Vagina (tissue), 2 donors: ENCODE results near the gene AOC3. TPM values are rescaled to one million over a fixed set of nuclear protein-coding genes. Genes with fewer than 3 reads are reported as not detected.
"Not testable (repeated sequence)": the region's sequence is repeated elsewhere in the genome, so short reads cannot be mapped to it uniquely, and the experiment has no call there.

Experiments used
- DNase-seq, 2 donors: peaks; one replicate each; pipeline ENCODE4 v3.0.0-alpha.2; 2017; ENCODE audit errors: extremely low spot score in 2 of 2
- H3K27ac ChIP-seq: fragments of 200-600 bp; sonication (generic); one replicate; pipeline ENCODE4 v1.5.1; 2019
- H3K27me3 ChIP-seq: fragments of 200-600 bp; sonication (generic); one replicate; pipeline ENCODE4 v1.5.1; 2019
- H3K36me3 ChIP-seq, 2 donors: fragments of 200-600 bp; sonication (generic); one replicate each; pipeline ENCODE4 v1.5.1; 2017 to 2019
- H3K4me1 ChIP-seq: fragments of 200-600 bp; sonication (generic); one replicate; pipeline ENCODE4 v1.5.1; 2019
- H3K4me3 ChIP-seq, 2 donors: fragments of 200-600 bp; sonication (generic); 1 replicate in 1 of 2; 2 replicates in 1 of 2; pipeline ENCODE4 v1.5.1; 2016 to 2019
- H3K9me3 ChIP-seq: fragments of 200-600 bp; sonication (generic); one replicate; pipeline ENCODE4 v1.5.1; 2019
- CTCF ChIP-seq, 3 experiments: fragments of 450-650 bp in 2 of 3; fragments of 200-600 bp in 1 of 3; sonication (generic) in 1 of 3; IDR thresholded peaks; one replicate each; pipeline ENCODE4 v1.5.1; 2017 to 2019; ENCODE audit warnings: antibody characterized with exemption in 3 of 3, mild to moderate bottlenecking in 2 of 3, moderate library complexity in 2 of 3
- POLR2A ChIP-seq, 2 donors: fragments of 450-650 bp; IDR thresholded peaks; one replicate each; pipeline ENCODE4 v1.6.1; 2017; ENCODE audit warnings: antibody characterized with exemption in 2 of 2, mild to moderate bottlenecking in 2 of 2, moderate library complexity in 2 of 2
- POLR2AphosphoS5 ChIP-seq, 2 donors: sonication (generic); formaldehyde crosslinking; IDR thresholded peaks; one replicate each; pipeline ENCODE4 v1.9.0; 2017; ENCODE audit warnings: antibody characterized with exemption in 2 of 2, mild to moderate bottlenecking in 2 of 2, low read depth in 1 of 2; ENCODE audit not compliant: insufficient read depth in 1 of 2
- intact Hi-C: fragments of 100-400 bp; cut with DNase I; formaldehyde crosslinking; loops from one replicate; pipeline ENCODE4 v1.15.1; 2023
- total RNA-seq: library from RNA; depleted of rRNA; stranded (reverse); fragments of >200 nt; gene quantifications from one replicate; pipeline ENCODE4 v1.2.3, GENCODE V29; 2016

AOC3 gene
- total RNA-seq, 1 donor from 2014 or later: 31.7 TPM

DNA sequence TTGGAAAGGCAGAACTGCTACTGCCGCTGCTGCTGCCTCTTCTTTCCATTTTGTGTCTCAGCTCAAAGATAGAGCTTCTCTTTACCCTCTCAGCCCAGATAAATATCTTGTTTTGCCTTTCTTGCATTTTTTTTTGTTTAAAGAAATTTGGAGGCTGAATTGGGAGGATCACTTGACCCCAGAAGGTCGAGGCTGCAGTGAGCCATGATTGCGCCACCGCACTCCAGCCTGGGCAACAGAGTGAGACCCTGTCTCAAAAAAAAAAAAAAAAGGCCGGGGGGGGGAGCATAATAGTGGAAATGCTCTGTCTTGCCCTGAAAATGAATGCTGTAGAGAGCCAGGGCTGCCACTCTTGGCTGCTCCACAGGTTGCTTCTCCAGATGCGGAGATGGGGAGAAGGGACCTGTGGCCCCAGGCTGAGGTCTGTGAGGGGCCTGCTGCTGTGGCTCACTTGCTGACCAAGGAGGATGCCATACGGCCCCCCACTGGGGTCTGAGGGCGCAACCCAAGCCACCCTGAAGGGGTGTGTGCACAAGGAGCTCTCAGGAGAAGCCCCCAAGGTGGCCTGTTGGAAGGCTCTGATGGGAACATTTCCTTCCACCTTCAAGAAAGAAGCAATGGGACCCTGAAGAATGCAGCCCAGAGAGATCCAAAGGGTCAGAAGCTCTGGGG lies 28.1 kb downstream of the AOC3 start:
- Histone ChIP-seq H3K4me3 (no peak overlapping the region), H3K9me3 (no peaks in the 10 kb centered on the region), H3K27ac (no peak overlapping the region), H3K36me3 (no peaks in the 10 kb centered on the region), H3K27me3 (no peaks in the 10 kb centered on the region), H3K4me1 (no peaks in the 10 kb centered on the region)
- DNase-seq: no peak
- intact Hi-C loops: no loop called here
- no peak for TF ChIP-seq POLR2A (IDR thresholded peaks at IDR 0.05)
- no peak for TF ChIP-seq CTCF (IDR thresholded peaks at IDR 0.05)
- no peak for TF ChIP-seq POLR2AphosphoS5 (IDR thresholded peaks at IDR 0.05; ENCODE audit: insufficient read depth in 1 of 2, low read depth in 1 of 2)

- Histone ChIP-seq H3K4me3 (no peak overlapping the region), H3K4me1 (no peaks in the 10 kb centered on the region), H3K27ac (no peak overlapping the region), H3K27me3 (no peaks in the 10 kb centered on the region), H3K36me3 (no peaks in the 10 kb centered on the region), H3K9me3 (no peaks in the 10 kb centered on the region)
- intact Hi-C loops: no loop called here
- TF ChIP-seq POLR2A (IDR thresholded peaks at IDR 0.05) (no peak), CTCF (IDR thresholded peaks at IDR 0.05) (no peak), POLR2AphosphoS5 (IDR thresholded peaks at IDR 0.05; ENCODE audit: insufficient read depth in 1 of 2, low read depth in 1 of 2) (no peak)
- DNase-seq: no peak
These were observed 28.6 kb downstream of the AOC3 start for GRCh38 chr17:42879596-42879985.

- intact Hi-C loops: no loop called here
These were observed 29.8 kb downstream of the AOC3 start for GRCh38 chr17:42880776-42881310.

DNA sequence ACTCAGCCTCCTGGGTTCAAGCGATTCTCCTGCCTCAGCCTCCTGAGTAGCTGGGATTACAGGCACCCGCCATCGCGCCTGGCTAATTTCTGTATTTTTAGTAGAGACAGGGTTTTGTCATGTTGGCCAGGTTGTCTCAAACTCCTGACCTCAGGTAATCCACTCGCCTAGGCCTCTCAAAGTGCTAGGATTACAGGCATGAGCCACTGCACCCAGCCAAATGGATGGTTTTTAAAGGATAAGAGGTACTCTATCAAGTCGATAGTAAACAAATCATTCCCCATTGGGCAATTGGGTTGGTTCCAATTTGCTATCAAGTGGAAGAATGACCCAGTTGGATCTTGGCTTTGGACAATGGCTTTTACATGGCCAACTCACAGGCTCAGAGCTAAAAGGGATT lies 30.7 kb downstream of the AOC3 start:
- H3K4me1 ChIP-seq, H3K9me3 ChIP-seq, H3K27ac ChIP-seq, H3K36me3 ChIP-seq, intact Hi-C loops, H3K4me3 ChIP-seq, DNase-seq, H3K27me3 ChIP-seq: not testable (repeated sequence)

More at GRCh38 chr17:42880776-42881310, 29.8 kb downstream of the AOC3 start:
- no peak for DNase-seq
- no peaks in the 10 kb centered on the region for H3K36me3 ChIP-seq
- no peaks in the 10 kb centered on the region for H3K4me1 ChIP-seq
- no peak overlapping the region for H3K4me3 ChIP-seq
- no peak for TF ChIP-seq POLR2A (IDR thresholded peaks at IDR 0.05)
- no peak for TF ChIP-seq CTCF (IDR thresholded peaks at IDR 0.05)
- TF ChIP-seq POLR2AphosphoS5 (IDR thresholded peaks at IDR 0.05; ENCODE audit: insufficient read depth in 1 of 2, low read depth in 1 of 2): no peak
- no peaks in the 10 kb centered on the region for H3K9me3 ChIP-seq
- H3K27ac ChIP-seq: no peak overlapping the region
- no peaks in the 10 kb centered on the region for H3K27me3 ChIP-seq

DNA sequence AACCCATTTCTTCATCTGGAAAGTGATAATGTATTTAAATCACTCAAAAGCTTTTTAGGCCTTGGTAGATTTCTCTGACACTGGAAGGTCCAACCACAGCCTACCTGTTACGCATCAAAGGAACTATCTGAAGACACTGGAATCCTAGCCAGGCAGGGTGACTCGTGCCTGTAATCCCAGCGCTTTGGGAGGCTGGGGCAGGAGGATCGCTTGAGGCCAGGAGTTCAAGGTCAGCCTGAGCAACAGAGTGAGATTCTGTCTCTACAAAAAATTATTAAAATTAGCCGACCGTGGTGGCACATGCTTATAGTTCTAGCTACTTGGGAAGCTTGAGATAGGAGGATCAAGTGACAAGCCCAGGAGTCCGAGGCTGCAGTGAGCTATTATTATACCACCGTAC lies 31.2 kb downstream of the AOC3 start:
- intact Hi-C loops: no loop called here
- TF ChIP-seq POLR2A (IDR thresholded peaks at IDR 0.05) (no peak), POLR2AphosphoS5 (IDR thresholded peaks at IDR 0.05; ENCODE audit: insufficient read depth in 1 of 2, low read depth in 1 of 2) (no peak), CTCF (IDR thresholded peaks at IDR 0.05) (no peak)
- no peak for DNase-seq
- Histone ChIP-seq H3K27ac (no peak overlapping the region), H3K27me3 (no peaks in the 10 kb centered on the region), H3K4me1 (no peaks in the 10 kb centered on the region), H3K9me3 (no peaks in the 10 kb centered on the region), H3K4me3 (no peak overlapping the region), H3K36me3 (no peaks in the 10 kb centered on the region)
